ENCODE results near the gene PAPPA.

The PAPPA gene

DNA sequence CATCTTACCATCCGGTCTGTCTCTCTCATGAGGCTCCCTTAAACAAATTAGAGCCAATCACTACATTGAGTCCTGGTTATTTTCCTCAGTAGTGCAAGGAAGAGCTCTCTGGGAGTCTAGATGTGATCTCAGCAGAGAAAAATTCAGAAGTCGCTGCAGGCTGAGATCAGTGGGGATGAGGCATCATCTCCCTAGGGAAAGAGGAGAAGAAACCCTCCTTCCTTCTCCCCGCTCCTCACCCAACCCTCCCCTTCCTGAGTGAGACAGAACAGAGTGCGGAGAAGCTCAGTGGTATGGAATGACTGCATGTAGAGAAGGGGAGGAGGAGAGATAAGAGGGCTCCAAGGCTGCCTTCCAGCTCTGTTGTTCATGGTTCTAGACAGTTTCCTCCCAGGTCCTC lies 80.5 kb downstream of the PAPPA start:
- Histone ChIP-seq H3K4me2 (ENCODE audit: low read length) (no peak overlapping the region), H3K27ac (no peak overlapping the region), H3K27me3 (ENCODE audit: control insufficient read depth, insufficient read depth, low read length) (no peaks in the 10 kb centered on the region), H3K9ac (no peak overlapping the region), H3K79me2 (no peaks in the 10 kb centered on the region), H2AFZ (no peak overlapping the region), H3K4me1 (no peaks in the 10 kb centered on the region), H3K4me3 (ENCODE audit: low read depth, low read length) (no peak overlapping the region), H3K36me3 (ENCODE audit: control insufficient read depth, insufficient read depth, low read length) (no peaks in the 10 kb centered on the region), H3K9me3 (ENCODE audit: control insufficient read depth, low read length) (no peaks in the 10 kb centered on the region)
- TF ChIP-seq, protein P1, sequence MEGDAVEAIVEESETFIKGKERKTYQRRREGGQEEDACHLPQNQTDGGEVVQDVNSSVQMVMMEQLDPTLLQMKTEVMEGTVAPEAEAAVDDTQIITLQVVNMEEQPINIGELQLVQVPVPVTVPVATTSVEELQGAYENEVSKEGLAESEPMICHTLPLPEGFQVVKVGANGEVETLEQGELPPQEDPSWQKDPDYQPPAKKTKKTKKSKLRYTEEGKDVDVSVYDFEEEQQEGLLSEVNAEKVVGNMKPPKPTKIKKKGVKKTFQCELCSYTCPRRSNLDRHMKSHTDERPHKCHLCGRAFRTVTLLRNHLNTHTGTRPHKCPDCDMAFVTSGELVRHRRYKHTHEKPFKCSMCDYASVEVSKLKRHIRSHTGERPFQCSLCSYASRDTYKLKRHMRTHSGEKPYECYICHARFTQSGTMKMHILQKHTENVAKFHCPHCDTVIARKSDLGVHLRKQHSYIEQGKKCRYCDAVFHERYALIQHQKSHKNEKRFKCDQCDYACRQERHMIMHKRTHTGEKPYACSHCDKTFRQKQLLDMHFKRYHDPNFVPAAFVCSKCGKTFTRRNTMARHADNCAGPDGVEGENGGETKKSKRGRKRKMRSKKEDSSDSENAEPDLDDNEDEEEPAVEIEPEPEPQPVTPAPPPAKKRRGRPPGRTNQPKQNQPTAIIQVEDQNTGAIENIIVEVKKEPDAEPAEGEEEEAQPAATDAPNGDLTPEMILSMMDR (IDR thresholded peaks at IDR 0.05): no peak

DNA sequence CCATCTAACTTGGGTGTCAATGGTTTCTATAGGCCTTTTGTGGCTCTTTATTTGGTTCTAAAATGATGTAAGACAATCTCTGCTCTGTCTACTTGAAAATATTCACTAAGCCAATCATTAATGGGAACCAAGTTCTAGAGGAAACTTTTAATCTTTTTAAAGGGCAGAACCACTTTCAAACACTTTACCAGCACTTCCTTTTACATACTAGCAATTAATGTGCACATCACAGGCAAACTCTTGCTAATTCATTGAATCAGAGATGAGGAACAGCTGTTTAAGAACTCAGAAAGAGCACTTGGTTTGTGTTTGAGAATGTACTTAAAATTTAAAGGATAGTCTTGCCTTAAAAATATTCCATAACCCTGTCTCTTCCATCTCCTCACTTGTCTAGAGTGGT lies 83.4 kb downstream of the PAPPA start:
- H3K9ac ChIP-seq: no peak overlapping the region
- H3K36me3 ChIP-seq (ENCODE audit: control insufficient read depth, insufficient read depth, low read length): no peaks in the 10 kb centered on the region
- TF ChIP-seq, protein P1 (IDR thresholded peaks at IDR 0.05): no peak
- H3K27ac ChIP-seq: no peak overlapping the region
- H2AFZ ChIP-seq: no peak overlapping the region
- H3K27me3 ChIP-seq (ENCODE audit: control insufficient read depth, insufficient read depth, low read length): no peaks in the 10 kb centered on the region
- no peak overlapping the region for H3K4me3 ChIP-seq (ENCODE audit: low read depth, low read length)
- H3K9me3 ChIP-seq (ENCODE audit: control insufficient read depth, low read length): no peaks in the 10 kb centered on the region
- no peaks in the 10 kb centered on the region for H3K79me2 ChIP-seq
- H3K4me1 ChIP-seq: no peaks in the 10 kb centered on the region
- no peak overlapping the region for H3K4me2 ChIP-seq (ENCODE audit: low read length)

DNA sequence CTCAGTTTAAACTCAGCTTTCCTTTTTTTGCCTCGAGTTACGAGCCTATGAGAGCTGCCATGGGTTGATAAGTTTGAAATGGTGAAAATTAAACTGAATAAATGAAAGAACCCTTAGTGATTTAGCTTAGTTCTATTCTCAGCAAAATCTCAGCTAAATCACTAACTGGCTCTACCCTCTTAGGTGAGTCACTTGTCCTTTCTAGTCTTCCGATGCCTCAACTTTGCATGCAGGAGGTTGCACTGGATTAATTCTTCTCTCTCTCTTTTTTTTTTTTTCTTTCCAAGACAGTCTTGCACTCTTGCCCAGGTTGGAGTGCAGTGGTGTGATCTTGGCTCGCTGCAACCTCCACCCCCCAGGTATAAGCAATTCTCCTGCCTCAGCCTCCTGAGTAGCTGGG lies 83.9 kb downstream of the PAPPA start:
- Histone ChIP-seq H3K36me3 (ENCODE audit: control insufficient read depth, insufficient read depth, low read length) (no peaks in the 10 kb centered on the region), H3K4me1 (no peaks in the 10 kb centered on the region), H3K4me3 (ENCODE audit: low read depth, low read length) (no peak overlapping the region), H3K9me3 (ENCODE audit: control insufficient read depth, low read length) (no peaks in the 10 kb centered on the region), H3K4me2 (ENCODE audit: low read length) (no peak overlapping the region), H2AFZ (no peak overlapping the region), H3K79me2 (no peaks in the 10 kb centered on the region), H3K27ac (no peak overlapping the region), H3K9ac (no peak overlapping the region), H3K27me3 (ENCODE audit: control insufficient read depth, insufficient read depth, low read length) (no peaks in the 10 kb centered on the region)
- TF ChIP-seq, protein P1 (IDR thresholded peaks at IDR 0.05): no peak

DNA sequence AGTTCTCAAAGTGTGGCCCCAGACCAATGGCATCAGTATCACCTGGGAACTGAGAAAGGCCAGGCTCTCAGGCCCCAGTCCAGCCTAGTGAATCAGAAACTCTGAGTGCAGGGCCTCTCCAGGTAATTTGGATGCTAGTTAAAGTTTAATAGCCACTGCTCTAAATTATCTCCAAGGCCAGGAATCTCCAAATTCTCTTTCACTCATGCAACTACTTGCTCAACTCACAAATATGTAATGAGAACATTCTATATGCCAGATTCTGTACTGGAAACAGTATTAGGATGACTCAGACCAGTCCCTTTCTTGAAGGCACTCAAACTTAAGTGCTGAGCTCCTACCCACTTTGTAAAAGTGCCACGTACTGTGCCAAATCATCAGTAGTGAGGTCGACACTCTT lies 84.6 kb downstream of the PAPPA start:
- H3K4me1 ChIP-seq: no peaks in the 10 kb centered on the region
- no peak overlapping the region for H3K27ac ChIP-seq
- no peak overlapping the region for H3K9ac ChIP-seq
- no peak overlapping the region for H2AFZ ChIP-seq
- no peak overlapping the region for H3K4me3 ChIP-seq (ENCODE audit: low read depth, low read length)
- TF ChIP-seq, protein P1 (IDR thresholded peaks at IDR 0.05): no peak
- H3K79me2 ChIP-seq: no peaks in the 10 kb centered on the region
- H3K27me3 ChIP-seq (ENCODE audit: control insufficient read depth, insufficient read depth, low read length): no peaks in the 10 kb centered on the region
- no peaks in the 10 kb centered on the region for H3K9me3 ChIP-seq (ENCODE audit: control insufficient read depth, low read length)
- H3K36me3 ChIP-seq (ENCODE audit: control insufficient read depth, insufficient read depth, low read length): no peaks in the 10 kb centered on the region
- no peak overlapping the region for H3K4me2 ChIP-seq (ENCODE audit: low read length)

DNA sequence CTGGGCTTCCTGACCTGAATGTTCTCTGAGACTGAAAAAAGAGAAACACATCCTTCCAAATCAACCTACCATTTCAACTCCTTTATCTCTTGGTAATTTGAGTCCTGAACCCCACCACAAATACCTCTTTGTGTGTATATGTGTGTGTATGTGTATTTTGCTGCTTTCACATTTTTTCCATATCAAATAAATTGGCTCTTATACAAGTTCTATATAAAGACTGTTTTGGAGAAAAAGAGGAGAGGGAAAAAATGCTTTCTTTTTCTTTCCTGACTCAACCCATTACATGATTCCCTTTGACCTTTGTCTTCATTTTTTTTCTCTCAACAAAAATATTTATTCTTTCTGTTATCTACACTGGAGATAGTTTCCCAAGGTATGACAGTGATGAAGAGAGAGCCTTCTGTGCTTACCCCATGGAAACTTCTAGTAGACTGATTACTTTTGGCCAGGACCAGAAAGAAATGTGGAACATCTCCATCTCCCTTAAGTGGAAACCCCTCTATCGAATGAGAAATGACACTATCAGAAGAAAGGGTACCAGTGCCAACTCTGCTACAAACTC lies 85.3 kb downstream of the PAPPA start:
- Histone ChIP-seq H3K4me1 (no peaks in the 10 kb centered on the region), H3K79me2 (no peaks in the 10 kb centered on the region)

More for the DNA sequence above, 85.3 kb downstream of the PAPPA start:
- H3K27ac ChIP-seq: no peak overlapping the region
- TF ChIP-seq, protein P1 (IDR thresholded peaks at IDR 0.05): no peak
- H3K4me2 ChIP-seq (ENCODE audit: low read length): no peak overlapping the region
- no peak overlapping the region for H3K9ac ChIP-seq
- H2AFZ ChIP-seq: no peak overlapping the region
- H3K4me3 ChIP-seq (ENCODE audit: low read depth, low read length): no peak overlapping the region
- H3K27me3 ChIP-seq (ENCODE audit: control insufficient read depth, insufficient read depth, low read length): no peaks in the 10 kb centered on the region
- H3K9me3 ChIP-seq (ENCODE audit: control insufficient read depth, low read length): no peaks in the 10 kb centered on the region
- H3K36me3 ChIP-seq (ENCODE audit: control insufficient read depth, insufficient read depth, low read length): no peaks in the 10 kb centered on the region

Data from parathyroid adenoma (tissue), 2 donors.